ENCODE data around the gene LSR. TPM values are rescaled to one million over a fixed set of nuclear protein-coding genes. Genes with fewer than 3 reads are reported as not detected.
A peak's percentile ranks its signal among the peaks of the same experiment; 100 is the strongest.

Gene LSR
- 8.1 TPM for total RNA-seq
- long read RNA-seq, partial matches to known transcripts = 2 of 5 reads
- long read RNA-seq, other reads (novel, unspliced or antisense) = 3 of 5 reads

GRCh38 chr19:35248310-35249145 lies at the start of gene LSR:
LSR (plus strand) TSS chr19:35249002; CDS start chr19:35249023, 21 bp downstream.
- peak; percentile 89 for DNase-seq (ENCODE audit: low spot score)

- DNase-seq (ENCODE audit: low spot score) = no peak
Observed at GRCh38 chr19:35199481-35199880, 49.3 kb upstream of the LSR start.

GRCh38 chr19:35202722-35203688 lies 45.8 kb upstream of the LSR start:
- DNase-seq (ENCODE audit: low spot score) = no peak

- no peak for DNase-seq (ENCODE audit: low spot score)
Observed at GRCh38 chr19:35204799-35205732, 43.7 kb upstream of the LSR start.

- DNase-seq (ENCODE audit: low spot score) = no peak
Observed at GRCh38 chr19:35205733-35206323, 43.0 kb upstream of the LSR start.

- DNase-seq (ENCODE audit: low spot score) = no peak
Observed at GRCh38 chr19:35206379-35206778, 42.4 kb upstream of the LSR start.

- no peak for DNase-seq (ENCODE audit: low spot score)
Observed at GRCh38 chr19:35206855-35207254, 41.9 kb upstream of the LSR start.

GRCh38 chr19:35207391-35207871 lies 41.4 kb upstream of the LSR start:
- DNase-seq (ENCODE audit: low spot score) = no peak

- no peak for DNase-seq (ENCODE audit: low spot score)
Observed at GRCh38 chr19:35208121-35208520, 40.7 kb upstream of the LSR start.

- no peak for DNase-seq (ENCODE audit: low spot score)
Observed at GRCh38 chr19:35209646-35210045, 39.2 kb upstream of the LSR start.

GRCh38 chr19:35211545-35212230 lies 37.1 kb upstream of the LSR start:
- no peak for DNase-seq (ENCODE audit: low spot score)

- DNase-seq (ENCODE audit: low spot score) = no peak
Observed at GRCh38 chr19:35212241-35212640, 36.6 kb upstream of the LSR start.

GRCh38 chr19:35213663-35214632 lies 34.9 kb upstream of the LSR start:
- no peak for DNase-seq (ENCODE audit: low spot score)

- DNase-seq (ENCODE audit: low spot score) = no peak
Observed at GRCh38 chr19:35214766-35215422, 33.9 kb upstream of the LSR start.

- no peak for DNase-seq (ENCODE audit: low spot score)
Observed at GRCh38 chr19:35216016-35216832, 32.6 kb upstream of the LSR start.

GRCh38 chr19:35216833-35217648 lies 31.8 kb upstream of the LSR start:
- DNase-seq (ENCODE audit: low spot score) = no peak
